GM12878 (cell line): Measurements from ENCODE around the gene SERPINE1. TPM values are rescaled to one million over a fixed set of nuclear protein-coding genes. Genes with fewer than 3 reads are reported as not detected.
"Not testable (repeated sequence)": the region's sequence is repeated elsewhere in the genome, so short reads cannot be mapped to it uniquely, and the experiment has no call there.

ENCODE experiments used
- ATAC-seq: fragments of 200-7000 bp; cut with Tn5 transposase; 3 replicates; pipeline ENCODE4 v1.9.1; 2020; ENCODE audit warnings: mild to moderate bottlenecking, moderate library complexity
- BruUV-seq: library from RNA; stranded (reverse); fragments of 400-500 nt; replicated peaks from 2 replicates; lab custom pipeline; 2021; lab: Mats Ljungman, UMichigan
- CTCF ChIA-PET: fragments of 300-600 bp; sonication (Branson Sonifier 250); formaldehyde crosslinking; extraction: SDS; loops from one replicate; lab custom pipeline; 2021; ENCODE audit warnings: inconsistent platforms; lab: Yijun Ruan, JAX
- POLR2A ChIA-PET: fragments of 350-600 bp; formaldehyde crosslinking; extraction: SDS; loops from one replicate; lab custom pipeline; 2021; ENCODE audit warnings: inconsistent platforms; lab: Charles Lee
- RAD21 ChIA-PET: fragments of 300-600 bp; sonication (Branson Sonifier 250); formaldehyde crosslinking; loops from one replicate; lab custom pipeline; 2023; ENCODE audit warnings: antibody characterized with exemption; ENCODE audit not compliant: unreplicated experiment; lab: Charles Lee
- SMC1A ChIA-PET: fragments of 300-600 bp; sonication (Branson Sonifier 250); formaldehyde crosslinking; loops from one replicate; lab custom pipeline; 2023; ENCODE audit not compliant: unreplicated experiment, uncharacterized antibody; lab: Charles Lee
- DNase-seq: peaks from one replicate; pipeline ENCODE4 v3.0.0-alpha.2; 2011; ENCODE audit warnings: low read depth, low spot score
- FAIRE-seq: peaks from 3 replicates; lab custom pipeline; 2011; peaks lifted over from hg19 to GRCh38; lab: Jason Lieb, UNC
- H2AFZ ChIP-seq: 2 replicates; pipeline ENCODE4 v1.6.0; 2011; ENCODE audit warnings: low read depth, low read length, control low read depth; ENCODE audit not compliant: control insufficient read depth
- H3K27ac ChIP-seq: 2 replicates; pipeline ENCODE4 v1.5.1; 2011; ENCODE audit warnings: control low read depth; ENCODE audit not compliant: control insufficient read depth, insufficient read depth
- H3K27me3 ChIP-seq, 2 experiments: replicated peaks in 1 of 2; 2 replicates each; pipeline versions ENCODE4 v1.6.0 to v1.6.1; 2011; ENCODE audit warnings: low read length in 1 of 2; ENCODE audit not compliant: control insufficient read depth in 2 of 2, insufficient read depth in 2 of 2
- H3K36me3 ChIP-seq, 2 experiments: 2 replicates each; pipeline ENCODE4 v1.5.1; 2011; ENCODE audit warnings: low read length in 1 of 2; ENCODE audit not compliant: control insufficient read depth in 2 of 2, insufficient read depth in 2 of 2
- H3K4me1 ChIP-seq: 2 replicates; pipeline ENCODE4 v1.6.1; 2011; ENCODE audit warnings: mild to moderate bottlenecking, low read length, moderate library complexity, mixed read lengths; ENCODE audit not compliant: control insufficient read depth, insufficient read depth
- H3K4me2 ChIP-seq: 2 replicates; pipeline ENCODE4 v1.6.0; 2011; ENCODE audit warnings: control low read depth; ENCODE audit not compliant: control insufficient read depth, insufficient read depth
- H3K4me3 ChIP-seq: fragments of 200-600 bp; sonication (generic); 2 replicates; pipeline ENCODE4 v1.5.1; 2016
- H3K79me2 ChIP-seq: 2 replicates; pipeline ENCODE4 v1.6.0; 2011; ENCODE audit warnings: low read length; ENCODE audit not compliant: control insufficient read depth, insufficient read depth
- H3K9ac ChIP-seq: 2 replicates; pipeline ENCODE4 v1.8.0; 2011; ENCODE audit warnings: low read length, control low read depth, mixed read lengths; ENCODE audit not compliant: control insufficient read depth, insufficient read depth
- H3K9me3 ChIP-seq: replicated peaks from 3 replicates; pipeline ENCODE4 v1.5.1; 2011; ENCODE audit warnings: mild to moderate bottlenecking, low read length; ENCODE audit not compliant: control insufficient read depth, insufficient read depth
- H4K20me1 ChIP-seq: 2 replicates; pipeline ENCODE4 v1.6.0; 2011; ENCODE audit not compliant: control insufficient read depth, insufficient read depth
- CHD2 ChIP-seq: IDR thresholded peaks from 2 replicates; pipeline ENCODE4 v1.6.1; 2011; ENCODE audit warnings: low read depth, low read length, improper control_type of control experiment, borderline replicate concordance
- KAT2A ChIP-seq: conservative IDR thresholded peaks from 2 replicates; pipeline ENCODE4 v1.6.1; 2011; ENCODE audit warnings: low read depth, low read length; ENCODE audit not compliant: control insufficient read depth
- RAD51 ChIP-seq: fragments of 450-650 bp; IDR thresholded peaks from 2 replicates; pipeline ENCODE4 v1.6.1; 2016; ENCODE audit warnings: moderate library complexity, mild to moderate bottlenecking, inconsistent platforms
- RELB ChIP-seq: fragments of 450-650 bp; IDR thresholded peaks from 2 replicates; pipeline ENCODE4 v1.6.1; 2017; ENCODE audit warnings: low read depth, mild to moderate bottlenecking, moderate library complexity
- RFX5 ChIP-seq: IDR thresholded peaks from 2 replicates; pipeline ENCODE4 v1.6.1; 2011; ENCODE audit warnings: low read depth, low read length, improper control_type of control experiment
- TBL1XR1 ChIP-seq: IDR thresholded peaks from 2 replicates; pipeline ENCODE4 v1.6.1; 2012; ENCODE audit warnings: low read depth, low read length, improper control_type of control experiment
- ZNF274 ChIP-seq: IDR thresholded peaks from one replicate; pipeline ENCODE4 v1.8.0; 2011; ENCODE audit not compliant: insufficient read length, insufficient read depth
- WGBS: methylation state at CpG from one replicate; pipeline ENCODE4 v1.1.6; 2016; ENCODE audit warnings: low lambda C conversion rate; ENCODE audit not compliant: insufficient replicate concordance, insufficient coverage; ENCODE audit errors: missing lambda C conversion rate; 5-methylcytosine and 5-hydroxymethylcytosine counted together
- in situ Hi-C: fragments of 300-500 bp; cut with MboI; formaldehyde crosslinking; loops from 9 replicates; pipeline ENCODE4 v1.14.3; 2018; ENCODE audit warnings: mixed read lengths
- intact Hi-C: fragments of 100-400 bp; cut with micrococcal nuclease; formaldehyde crosslinking; loops from one replicate; pipeline ENCODE4 v1.14.2; 2022; ENCODE audit not compliant: unreplicated experiment
- polyA plus RNA-seq, 11 experiments: library from polyadenylated mRNA; depleted of rRNA in 4 of 11; unstranded in 6 of 11; stranded (reverse) in 5 of 11; fragments of >200 nt; fragmentation: Nextera tagmentation in 4 of 11; fragmentation: Illumina TruSeq in 1 of 11; extraction: Ambion mirVana in 4 of 11; extraction: Trizol in 1 of 11; gene quantifications; 1 replicate in 1 of 11; 2 replicates in 10 of 11; pipeline versions ENCODE4 v1.2.1 to v1.2.3, GENCODE V29; 2011 to 2016; ENCODE audit warnings: inconsistent platforms in 2 of 11, missing spikeins in 2 of 11, low read depth in 1 of 11
- total RNA-seq, 4 experiments: library from RNA; depleted of rRNA in 3 of 4; stranded (reverse); fragments of >200 nt in 3 of 4; fragmentation: Illumina TruSeq in 1 of 4; extraction: Trizol in 1 of 4; gene quantifications; 2 replicates each; pipeline versions ENCODE4 v1.2.1 to v1.2.3, GENCODE V29; 2013 to 2021

The SERPINE1 gene
- total and polyA plus RNA-seq, 10 of the 15 experiments (the other 5 are each of a cell fraction or from before 2014, with no cell fraction given), result 0.20 to 2.4 (median 0.44) TPM

- Histone ChIP-seq H3K4me2 (no peak overlapping the region), H3K4me3 (no peak overlapping the region), H3K79me2 (no peaks in the 10 kb centered on the region), H2AFZ (no peak overlapping the region), H4K20me1 (no peaks in the 10 kb centered on the region), H3K27me3 (no peaks in the 10 kb centered on the region), H3K9ac (no peak overlapping the region), H3K36me3 (no peaks in the 10 kb centered on the region), H3K27ac (no peak overlapping the region), H3K4me1 (no peaks in the 10 kb centered on the region), H3K9me3 (no peaks in the 10 kb centered on the region)
- TF ChIP-seq RAD51 (no peak), KAT2A (no peak), RELB (no peak), TBL1XR1 (no peak), ZNF274 (no peak), CHD2 (no peak), RFX5 (no peak)
- no peak for DNase-seq
- RAD21 ChIA-PET, result no interaction called here
- CTCF ChIA-PET, result interaction anchor here (0.9 to 1.6 kb wide), 2 partner anchors 9 to 37 kb away, joined by 3 to 4 read pairs; no protein-coding TSS in a partner anchor
- intact Hi-C loops, result no loop called here
- ATAC-seq, result no peak
- in situ Hi-C loops, result no loop called here
- 56% methylated on average over 6 of the region's 6 CpGs for WGBS
- POLR2A ChIA-PET, result no interaction called here
- no peak for FAIRE-seq
- BruUV-seq, result no TSS peak
- SMC1A ChIA-PET, result interaction anchor here (0.5 kb wide), 1 partner anchor 174 kb away, joined by 3 read pairs; no protein-coding TSS in a partner anchor
Observed at GRCh38 chr7:101102026-101102425, 24.9 kb upstream of the SERPINE1 start.

GRCh38 chr7:101103701-101104100 is 23.2 kb upstream of the SERPINE1 start:
- ATAC-seq, in situ Hi-C loops, H3K4me3 ChIP-seq, intact Hi-C loops, DNase-seq, H4K20me1 ChIP-seq, H3K27ac ChIP-seq, RAD21 ChIA-PET, POLR2A ChIA-PET, H3K9ac ChIP-seq, H3K79me2 ChIP-seq, H3K9me3 ChIP-seq, FAIRE-seq, SMC1A ChIA-PET, BruUV-seq, H3K27me3 ChIP-seq, H3K4me2 ChIP-seq, H3K4me1 ChIP-seq, H3K36me3 ChIP-seq, H2AFZ ChIP-seq: not testable (repeated sequence)
- CTCF ChIA-PET, result interaction anchor here (1.6 kb wide), 1 partner anchor 35 kb away, joined by 4 read pairs; no protein-coding TSS in a partner anchor
- 46% methylated on average over 10 of the region's 10 CpGs for WGBS
